Mesenchymal stem cell (in vitro differentiated cells and primary cell): ENCODE measurements around the gene CAPN15.

Experiments used
- DNase-seq: peaks from one replicate; pipeline ENCODE4 v3.0.0-alpha.2; 2013
- H2AFZ ChIP-seq: one replicate; pipeline ENCODE4 v1.6.1; 2013; ENCODE audit warnings: low read depth, mild to moderate bottlenecking, control low read depth, inconsistent platforms, low read length, moderate library complexity
- H2AK5ac ChIP-seq: 2 replicates; pipeline ENCODE4 v1.6.1; 2013; ENCODE audit warnings: low read length, moderate library complexity, mild to moderate bottlenecking, inconsistent platforms; ENCODE audit not compliant: severe bottlenecking
- H2BK120ac ChIP-seq: one replicate; pipeline ENCODE4 v1.6.1; 2013; ENCODE audit warnings: low read depth, mild to moderate bottlenecking, inconsistent platforms, low read length, moderate library complexity
- H2BK12ac ChIP-seq, 2 experiments: one replicate each; pipeline ENCODE4 v1.6.1; 2013; ENCODE audit warnings: inconsistent platforms in 2 of 2, low read length in 2 of 2, mild to moderate bottlenecking in 2 of 2, moderate library complexity in 2 of 2, control low read depth in 1 of 2
- H2BK15ac ChIP-seq: one replicate; pipeline ENCODE4 v1.6.1; 2013; ENCODE audit warnings: mild to moderate bottlenecking, low read depth, inconsistent platforms; ENCODE audit not compliant: poor library complexity, severe bottlenecking
- H2BK5ac ChIP-seq: 2 replicates; pipeline ENCODE4 v1.6.1; 2013; ENCODE audit warnings: low read depth, mild to moderate bottlenecking, low read length, control low read depth, inconsistent platforms; ENCODE audit not compliant: poor library complexity, severe bottlenecking
- H3K14ac ChIP-seq, 2 experiments: one replicate each; pipeline ENCODE4 v1.6.1; 2013; ENCODE audit warnings: inconsistent platforms in 2 of 2, low read length in 2 of 2, control low read depth in 1 of 2, mild to moderate bottlenecking in 1 of 2, moderate library complexity in 1 of 2
- H3K18ac ChIP-seq, 2 experiments: one replicate each; pipeline ENCODE4 v1.6.1; 2013; ENCODE audit warnings: inconsistent platforms in 2 of 2, low read length in 2 of 2, control low read depth in 1 of 2, low read depth in 1 of 2, mild to moderate bottlenecking in 1 of 2
- H3K23ac ChIP-seq, 2 experiments: one replicate each; pipeline ENCODE4 v1.6.1; 2013; ENCODE audit warnings: inconsistent platforms in 2 of 2, low read length in 2 of 2, mild to moderate bottlenecking in 2 of 2, moderate library complexity in 2 of 2, control low read depth in 1 of 2
- H3K27ac ChIP-seq: 2 replicates; pipeline ENCODE4 v1.5.1; 2013; ENCODE audit warnings: mild to moderate bottlenecking, moderate library complexity, low read length, control low read depth, inconsistent platforms; ENCODE audit not compliant: poor library complexity, severe bottlenecking
- H3K27me3 ChIP-seq, 2 experiments: 2 replicates each; pipeline versions ENCODE4 v1.6.1 to v1.7.0; 2013; ENCODE audit warnings: low read length in 2 of 2, mild to moderate bottlenecking in 2 of 2, moderate library complexity in 2 of 2, control low read depth in 1 of 2, inconsistent platforms in 1 of 2; ENCODE audit not compliant: control insufficient read depth in 1 of 2, insufficient read depth in 1 of 2
- H3K36me3 ChIP-seq, 2 experiments: 2 replicates each; pipeline versions ENCODE4 v1.6.1 to v1.7.0; 2013; ENCODE audit warnings: low read length in 2 of 2, control low read depth in 1 of 2, inconsistent platforms in 1 of 2, low read depth in 1 of 2, mild to moderate bottlenecking in 1 of 2; ENCODE audit not compliant: insufficient read depth in 2 of 2, control insufficient read depth in 1 of 2
- H3K4ac ChIP-seq, 2 experiments: one replicate each; pipeline ENCODE4 v1.6.1; 2013; ENCODE audit warnings: inconsistent platforms in 2 of 2, low read length in 2 of 2, mild to moderate bottlenecking in 2 of 2, moderate library complexity in 2 of 2, control low read depth in 1 of 2, low read depth in 1 of 2
- H3K4me1 ChIP-seq: 2 replicates; pipeline ENCODE4 v1.6.1; 2013; ENCODE audit warnings: low read depth, low read length, control low read depth; ENCODE audit not compliant: control insufficient read depth, insufficient read depth
- H3K4me2 ChIP-seq: 2 replicates; pipeline ENCODE4 v1.6.1; 2013; ENCODE audit warnings: low read length, mild to moderate bottlenecking, inconsistent platforms; ENCODE audit not compliant: poor library complexity, severe bottlenecking
- H3K4me3 ChIP-seq, 2 experiments: 2 replicates each; pipeline versions ENCODE4 v1.5.1 to v1.7.0; 2013; ENCODE audit warnings: low read length in 2 of 2, mild to moderate bottlenecking in 2 of 2, control low read depth in 1 of 2, low read depth in 1 of 2; ENCODE audit not compliant: insufficient read depth in 1 of 2
- H3K79me1 ChIP-seq: replicated peaks from 2 replicates; pipeline ENCODE4 v1.6.1; 2013; ENCODE audit warnings: mild to moderate bottlenecking, control low read depth, low read length, inconsistent platforms; ENCODE audit not compliant: poor library complexity, severe bottlenecking
- H3K9ac ChIP-seq: 2 replicates; pipeline ENCODE4 v1.7.0; 2013; ENCODE audit warnings: mild to moderate bottlenecking, low read length, moderate library complexity
- H3K9me3 ChIP-seq: 2 replicates; pipeline ENCODE4 v1.7.0; 2013; ENCODE audit warnings: mild to moderate bottlenecking, low read length; ENCODE audit not compliant: control insufficient read depth
- H4K8ac ChIP-seq: one replicate; pipeline ENCODE4 v1.6.1; 2013; ENCODE audit warnings: inconsistent platforms, mild to moderate bottlenecking, low read length, moderate library complexity
- H4K91ac ChIP-seq: one replicate; pipeline ENCODE4 v1.6.1; 2013; ENCODE audit warnings: mild to moderate bottlenecking, low read length, inconsistent platforms
- WGBS: methylation state at CpG from one replicate; pipeline ENCODE4 v1.1.7; 2013; ENCODE audit warnings: mixed read lengths; 5-methylcytosine and 5-hydroxymethylcytosine counted together

CAPN15 gene

GRCh38 chr16:530111-530817, 2.8 kb downstream of the CAPN15 start:
- Histone ChIP-seq H3K36me3 (peaks cover 10 to 37% of the 10 kb centered on the region in 2 experiments), H2BK12ac (peak overlapping the region in 1 of 2 experiments; percentile 17), H2BK120ac (no peak overlapping the region), H3K9me3 (no peaks in the 10 kb centered on the region), H3K4me3 (peak overlapping the region in 1 of 2 experiments; percentile 87), H3K4ac (peak overlapping the region in 1 of 2 experiments; percentile 69), H3K18ac (no peak overlapping the region), H3K9ac (peak overlapping the region; percentile 91), H2AFZ (no peak overlapping the region), H3K14ac (peak overlapping the region in 1 of 2 experiments; percentile 35), H3K27me3 (no peaks in the 10 kb centered on the region), H3K4me2 (no peak overlapping the region), H2BK15ac (no peak overlapping the region), H3K4me1 (peaks cover 62% of the 10 kb centered on the region), H4K91ac (no peak overlapping the region), H3K27ac (no peak overlapping the region), H2BK5ac (no peak overlapping the region), H3K23ac (no peak overlapping the region), H2AK5ac (no peak overlapping the region), H4K8ac (no peak overlapping the region), H3K79me1 (peaks cover 7% of the 10 kb centered on the region)
- WGBS = 95% methylated on average over 23 of the region's 23 CpGs
- no peak for DNase-seq

DNA sequence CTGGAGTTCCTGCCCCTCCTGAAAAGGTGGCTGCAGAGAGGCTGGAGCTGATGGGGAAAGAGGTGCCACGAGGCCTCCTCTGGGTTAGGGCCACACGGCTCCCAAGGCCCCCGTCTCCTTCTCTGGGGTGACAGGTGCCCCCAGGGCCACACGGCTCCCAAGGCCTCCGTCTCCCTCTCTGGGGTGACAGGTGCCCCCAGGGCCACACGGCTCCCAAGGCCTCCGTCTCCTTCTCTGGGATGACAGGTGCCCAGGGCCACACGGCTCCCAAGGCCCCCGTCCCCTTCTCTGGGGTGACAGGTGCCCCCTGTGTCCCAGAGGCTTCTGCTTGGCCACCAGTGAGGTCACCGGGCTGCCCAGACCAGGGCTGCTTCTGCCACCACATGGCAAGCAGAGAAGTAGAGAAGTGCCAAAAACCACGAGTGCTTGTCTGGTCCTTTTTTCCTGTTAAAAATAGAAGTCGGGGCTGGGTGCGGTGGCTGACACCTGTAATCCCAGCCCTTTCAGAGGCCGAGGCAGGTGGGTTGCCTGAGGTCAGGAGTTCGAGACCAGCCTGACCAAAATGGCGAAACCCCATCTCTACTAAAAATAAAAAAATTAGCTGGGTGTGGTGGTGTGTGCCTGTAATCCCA, 4.1 kb downstream of the CAPN15 start:
- Histone ChIP-seq H3K36me3 (peaks cover 11 to 44% of the 10 kb centered on the region in 2 experiments), H3K27me3 (no peaks in the 10 kb centered on the region), H3K9ac (no peak overlapping the region), H2BK120ac (no peak overlapping the region), H3K27ac (no peak overlapping the region), H2AFZ (no peak overlapping the region), H3K14ac (no peak overlapping the region), H3K4me3 (no peak overlapping the region), H2BK12ac (no peak overlapping the region), H3K9me3 (no peaks in the 10 kb centered on the region), H4K8ac (no peak overlapping the region), H2BK5ac (no peak overlapping the region), H4K91ac (no peak overlapping the region), H3K4ac (no peak overlapping the region), H3K18ac (no peak overlapping the region), H3K23ac (peak overlapping the region in 1 of 2 experiments; percentile 9), H2BK15ac (no peak overlapping the region), H3K4me2 (no peak overlapping the region), H2AK5ac (no peak overlapping the region), H3K79me1 (peaks cover 11% of the 10 kb centered on the region), H3K4me1 (peaks cover 60% of the 10 kb centered on the region)
- 93% methylated on average over 14 of the region's 16 CpGs for WGBS
- no peak for DNase-seq

DNA sequence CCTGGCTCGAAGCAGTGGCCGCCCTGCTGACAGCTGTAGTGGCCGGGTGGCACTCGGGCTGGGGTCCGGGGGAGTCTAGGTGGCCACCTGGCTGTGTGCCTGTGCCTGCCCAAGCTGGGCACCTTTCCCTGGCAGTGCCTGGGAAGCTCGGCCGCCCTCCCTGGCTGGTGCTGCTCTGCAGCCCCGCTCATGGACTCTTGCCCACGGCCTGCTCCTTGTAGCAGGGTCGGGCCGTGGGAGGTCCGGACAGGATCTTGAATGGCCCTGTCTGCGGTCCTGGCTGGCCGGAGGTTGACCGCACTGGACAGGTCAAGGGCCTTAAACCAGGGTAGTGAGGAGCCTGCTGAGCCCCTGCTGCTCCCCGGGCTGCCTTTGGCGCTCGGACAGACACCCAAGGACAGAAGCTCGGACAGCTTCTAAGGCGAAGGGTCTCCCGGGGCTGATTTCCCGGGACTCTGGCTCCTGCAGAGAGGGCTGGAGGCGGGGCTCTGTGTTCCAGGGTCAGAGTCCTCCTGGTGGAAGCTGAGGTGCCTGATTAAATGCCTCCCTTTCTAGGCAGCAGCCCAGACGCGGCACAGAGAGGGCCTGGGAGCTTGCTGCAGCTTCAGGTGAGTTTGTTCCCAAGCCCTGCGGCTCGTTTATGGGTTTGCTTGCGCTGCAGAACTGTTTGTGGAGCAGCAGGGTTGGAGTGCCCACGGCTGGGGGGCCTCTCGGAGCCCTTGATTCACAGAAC, 6.0 kb downstream of the CAPN15 start:
- no peak overlapping the region for H3K9ac ChIP-seq
- no peak for DNase-seq

GRCh38 chr16:534135-534534, 6.6 kb downstream of the CAPN15 start:
- H2BK5ac ChIP-seq = no peak overlapping the region
- H3K9ac ChIP-seq = no peak overlapping the region
- H3K4me2 ChIP-seq = no peak overlapping the region
- 93% methylated on average over 21 of the region's 21 CpGs for WGBS
- no peak overlapping the region for H2AK5ac ChIP-seq
- H3K79me1 ChIP-seq = peaks cover 27% of the 10 kb centered on the region
- peaks cover 18 to 69% of the 10 kb centered on the region in 2 experiments for H3K36me3 ChIP-seq
- no peaks in the 10 kb centered on the region for H3K27me3 ChIP-seq
- no peak overlapping the region for H2BK15ac ChIP-seq
- no peak overlapping the region for H2AFZ ChIP-seq
- H4K8ac ChIP-seq = no peak overlapping the region
- H2BK120ac ChIP-seq = no peak overlapping the region
- H3K14ac ChIP-seq = no peak overlapping the region
- H4K91ac ChIP-seq = no peak overlapping the region
- H3K4me3 ChIP-seq = no peak overlapping the region
- H3K4ac ChIP-seq = no peak overlapping the region
- no peak overlapping the region for H2BK12ac ChIP-seq
- no peak overlapping the region for H3K18ac ChIP-seq
- no peak overlapping the region for H3K27ac ChIP-seq
- no peak overlapping the region for H3K23ac ChIP-seq
- peaks cover 67% of the 10 kb centered on the region for H3K4me1 ChIP-seq
- DNase-seq = no peak
- no peaks in the 10 kb centered on the region for H3K9me3 ChIP-seq

More for the DNA sequence above, 6.0 kb downstream of the CAPN15 start:
- Histone ChIP-seq H2AFZ (no peak overlapping the region), H3K23ac (no peak overlapping the region), H3K18ac (no peak overlapping the region), H3K9me3 (no peaks in the 10 kb centered on the region), H2AK5ac (no peak overlapping the region), H3K4me1 (peaks cover 71% of the 10 kb centered on the region), H3K4ac (no peak overlapping the region), H3K14ac (no peak overlapping the region), H4K8ac (no peak overlapping the region), H3K4me2 (no peak overlapping the region), H2BK120ac (no peak overlapping the region), H4K91ac (no peak overlapping the region), H3K27me3 (no peaks in the 10 kb centered on the region), H3K36me3 (peaks cover 18 to 63% of the 10 kb centered on the region in 2 experiments), H2BK15ac (no peak overlapping the region), H2BK12ac (no peak overlapping the region), H2BK5ac (no peak overlapping the region), H3K27ac (no peak overlapping the region), H3K79me1 (peaks cover 25% of the 10 kb centered on the region), H3K4me3 (no peak overlapping the region)
- WGBS = 87% methylated on average over 30 of the region's 30 CpGs
